ENCODE results near the gene NRDC.

DNA sequence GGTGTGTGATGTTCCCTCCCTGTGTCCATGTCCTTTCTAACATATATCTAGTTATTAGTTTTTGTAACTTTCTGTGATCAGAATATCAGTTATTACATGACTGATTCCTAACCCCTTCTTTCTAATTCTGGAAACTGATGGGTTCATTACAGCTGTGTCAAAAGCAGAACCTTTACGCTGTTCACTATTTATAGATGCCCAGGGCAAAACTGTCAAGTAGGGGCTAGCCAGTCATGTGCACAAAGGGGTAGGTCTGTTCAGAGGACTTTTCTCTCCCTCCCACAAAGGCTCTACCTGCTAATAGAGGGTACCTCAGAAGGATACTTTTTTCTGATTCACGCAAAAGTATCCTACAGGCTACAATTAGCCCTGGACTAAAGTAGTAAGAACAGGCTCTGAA, 79.2 kb downstream of the NRDC start:
- TF ChIP-seq, protein P1, sequence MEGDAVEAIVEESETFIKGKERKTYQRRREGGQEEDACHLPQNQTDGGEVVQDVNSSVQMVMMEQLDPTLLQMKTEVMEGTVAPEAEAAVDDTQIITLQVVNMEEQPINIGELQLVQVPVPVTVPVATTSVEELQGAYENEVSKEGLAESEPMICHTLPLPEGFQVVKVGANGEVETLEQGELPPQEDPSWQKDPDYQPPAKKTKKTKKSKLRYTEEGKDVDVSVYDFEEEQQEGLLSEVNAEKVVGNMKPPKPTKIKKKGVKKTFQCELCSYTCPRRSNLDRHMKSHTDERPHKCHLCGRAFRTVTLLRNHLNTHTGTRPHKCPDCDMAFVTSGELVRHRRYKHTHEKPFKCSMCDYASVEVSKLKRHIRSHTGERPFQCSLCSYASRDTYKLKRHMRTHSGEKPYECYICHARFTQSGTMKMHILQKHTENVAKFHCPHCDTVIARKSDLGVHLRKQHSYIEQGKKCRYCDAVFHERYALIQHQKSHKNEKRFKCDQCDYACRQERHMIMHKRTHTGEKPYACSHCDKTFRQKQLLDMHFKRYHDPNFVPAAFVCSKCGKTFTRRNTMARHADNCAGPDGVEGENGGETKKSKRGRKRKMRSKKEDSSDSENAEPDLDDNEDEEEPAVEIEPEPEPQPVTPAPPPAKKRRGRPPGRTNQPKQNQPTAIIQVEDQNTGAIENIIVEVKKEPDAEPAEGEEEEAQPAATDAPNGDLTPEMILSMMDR (IDR thresholded peaks at IDR 0.05): no peak
- TF ChIP-seq EP300 (IDR thresholded peaks at IDR 0.05): no peak
- TF ChIP-seq POLR2AphosphoS5 (IDR thresholded peaks at IDR 0.05): no peak
